ENCODE data around the gene SLC22A31. TPM values are rescaled to one million over a fixed set of nuclear protein-coding genes. Genes with fewer than 3 reads are reported as not detected.
"Not testable (repeated sequence)": the region's sequence is repeated elsewhere in the genome, so short reads cannot be mapped to it uniquely, and the experiment has no call there.

SLC22A31 gene
- total and polyA plus RNA-seq, 4 donors, result 25.2 to 285 (median 153) TPM

DNA sequence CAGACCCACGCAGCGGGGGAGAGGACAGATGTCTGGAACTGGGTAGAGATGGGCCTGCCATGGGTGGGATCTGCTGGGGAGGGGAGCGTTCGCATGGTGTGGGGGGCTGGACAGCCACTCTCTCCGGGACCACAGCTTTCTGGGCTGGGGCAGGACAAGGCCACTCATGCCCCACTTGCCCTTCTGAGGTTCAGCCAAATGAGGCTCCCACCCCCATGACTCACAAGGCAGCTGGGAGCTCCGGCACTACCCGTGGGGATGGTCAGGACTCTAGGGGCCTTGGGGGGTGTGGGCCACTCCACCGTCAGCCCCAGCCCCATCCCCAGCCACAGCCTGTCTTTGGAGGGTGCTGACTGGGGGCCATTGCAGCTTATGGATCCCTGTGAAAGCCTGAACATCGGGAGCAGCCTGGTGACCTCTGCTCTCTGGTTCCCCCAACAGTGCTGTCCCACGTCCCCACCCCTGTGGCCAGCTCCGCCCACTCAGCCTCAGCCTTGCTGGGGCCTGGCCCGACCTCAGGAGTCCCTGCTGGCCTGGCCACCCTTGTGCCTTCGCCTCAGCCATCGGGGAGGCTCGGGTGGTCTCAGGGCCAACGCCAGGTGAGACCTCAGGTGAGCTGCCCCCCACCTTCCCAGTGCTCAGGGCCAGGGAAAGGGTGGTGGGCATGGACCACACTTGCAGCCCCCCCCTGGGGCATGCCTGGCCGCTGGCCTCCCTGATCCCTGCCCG lies 33.5 kb downstream of the SLC22A31 start:
- no peak for DNase-seq
- 63 to 75% methylated on average over 18 of the region's 18 CpGs for WGBS, 2 donors
- H3K36me3 ChIP-seq (ENCODE audit: control insufficient read depth in 4 of 4, insufficient read depth in 4 of 4, low read length in 4 of 4), result no peaks in the 10 kb centered on the region
- H3K4me3 ChIP-seq, result no peak overlapping the region
- no peak for ATAC-seq (ENCODE audit: insufficient read depth, low FRiP score)
- TF ChIP-seq, protein P1, sequence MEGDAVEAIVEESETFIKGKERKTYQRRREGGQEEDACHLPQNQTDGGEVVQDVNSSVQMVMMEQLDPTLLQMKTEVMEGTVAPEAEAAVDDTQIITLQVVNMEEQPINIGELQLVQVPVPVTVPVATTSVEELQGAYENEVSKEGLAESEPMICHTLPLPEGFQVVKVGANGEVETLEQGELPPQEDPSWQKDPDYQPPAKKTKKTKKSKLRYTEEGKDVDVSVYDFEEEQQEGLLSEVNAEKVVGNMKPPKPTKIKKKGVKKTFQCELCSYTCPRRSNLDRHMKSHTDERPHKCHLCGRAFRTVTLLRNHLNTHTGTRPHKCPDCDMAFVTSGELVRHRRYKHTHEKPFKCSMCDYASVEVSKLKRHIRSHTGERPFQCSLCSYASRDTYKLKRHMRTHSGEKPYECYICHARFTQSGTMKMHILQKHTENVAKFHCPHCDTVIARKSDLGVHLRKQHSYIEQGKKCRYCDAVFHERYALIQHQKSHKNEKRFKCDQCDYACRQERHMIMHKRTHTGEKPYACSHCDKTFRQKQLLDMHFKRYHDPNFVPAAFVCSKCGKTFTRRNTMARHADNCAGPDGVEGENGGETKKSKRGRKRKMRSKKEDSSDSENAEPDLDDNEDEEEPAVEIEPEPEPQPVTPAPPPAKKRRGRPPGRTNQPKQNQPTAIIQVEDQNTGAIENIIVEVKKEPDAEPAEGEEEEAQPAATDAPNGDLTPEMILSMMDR (IDR thresholded peaks at IDR 0.05; ENCODE audit: control extremely low read depth, extremely low read depth), result no peak
- H3K9me3 ChIP-seq (ENCODE audit: control insufficient read depth in 4 of 4, insufficient read depth in 3 of 4, low read length in 3 of 4), result no peaks in the 10 kb centered on the region
- H3K9ac ChIP-seq (ENCODE audit: insufficient read depth in 1 of 2, low read length in 2 of 2), result no peak overlapping the region
- H3K4me1 ChIP-seq (ENCODE audit: control insufficient read depth in 5 of 5, insufficient read depth in 5 of 5, low read length in 5 of 5), result peaks cover 0 to 17% (median 12%) of the 10 kb centered on the region in 5 donors
- no peak overlapping the region for H3K27ac ChIP-seq (ENCODE audit: low read depth in 1 of 2, low read length in 1 of 2)
- H3K27me3 ChIP-seq (ENCODE audit: control insufficient read depth in 3 of 3, insufficient read depth in 3 of 3, low read length in 2 of 3), result peaks cover 0 to 6% (median 2%) of the 10 kb centered on the region in 3 donors

DNA sequence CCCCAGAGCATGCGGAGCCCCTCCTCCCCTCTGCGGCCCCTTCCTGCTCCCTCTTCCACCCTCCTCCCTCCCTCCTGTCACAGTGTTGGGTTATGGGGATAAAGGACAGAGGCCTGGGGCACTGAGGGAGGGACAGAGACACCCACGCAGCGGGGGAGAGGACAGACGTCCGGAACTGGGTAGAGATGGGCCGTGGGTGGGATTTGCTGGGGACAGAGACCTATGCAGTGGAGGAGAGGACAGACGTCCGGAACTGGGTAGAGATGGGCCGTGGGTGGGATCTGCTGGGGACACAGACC lies 34.7 kb downstream of the SLC22A31 start:
- not testable (repeated sequence) for H3K27ac ChIP-seq (ENCODE audit: low read depth in 1 of 2, low read length in 1 of 2); DNase-seq; H3K4me3 ChIP-seq; H3K36me3 ChIP-seq (ENCODE audit: control insufficient read depth in 4 of 4, insufficient read depth in 4 of 4, low read length in 4 of 4); H3K9ac ChIP-seq (ENCODE audit: insufficient read depth in 1 of 2, low read length in 2 of 2); H3K4me1 ChIP-seq (ENCODE audit: control insufficient read depth in 5 of 5, insufficient read depth in 5 of 5, low read length in 5 of 5); H3K27me3 ChIP-seq (ENCODE audit: control insufficient read depth in 3 of 3, insufficient read depth in 3 of 3, low read length in 2 of 3); H3K9me3 ChIP-seq (ENCODE audit: control insufficient read depth in 4 of 4, insufficient read depth in 3 of 4, low read length in 3 of 4); ATAC-seq (ENCODE audit: insufficient read depth, low FRiP score)
- WGBS, 2 donors, result 67 to 81% methylated on average over 10 of the region's 10 CpGs

DNA sequence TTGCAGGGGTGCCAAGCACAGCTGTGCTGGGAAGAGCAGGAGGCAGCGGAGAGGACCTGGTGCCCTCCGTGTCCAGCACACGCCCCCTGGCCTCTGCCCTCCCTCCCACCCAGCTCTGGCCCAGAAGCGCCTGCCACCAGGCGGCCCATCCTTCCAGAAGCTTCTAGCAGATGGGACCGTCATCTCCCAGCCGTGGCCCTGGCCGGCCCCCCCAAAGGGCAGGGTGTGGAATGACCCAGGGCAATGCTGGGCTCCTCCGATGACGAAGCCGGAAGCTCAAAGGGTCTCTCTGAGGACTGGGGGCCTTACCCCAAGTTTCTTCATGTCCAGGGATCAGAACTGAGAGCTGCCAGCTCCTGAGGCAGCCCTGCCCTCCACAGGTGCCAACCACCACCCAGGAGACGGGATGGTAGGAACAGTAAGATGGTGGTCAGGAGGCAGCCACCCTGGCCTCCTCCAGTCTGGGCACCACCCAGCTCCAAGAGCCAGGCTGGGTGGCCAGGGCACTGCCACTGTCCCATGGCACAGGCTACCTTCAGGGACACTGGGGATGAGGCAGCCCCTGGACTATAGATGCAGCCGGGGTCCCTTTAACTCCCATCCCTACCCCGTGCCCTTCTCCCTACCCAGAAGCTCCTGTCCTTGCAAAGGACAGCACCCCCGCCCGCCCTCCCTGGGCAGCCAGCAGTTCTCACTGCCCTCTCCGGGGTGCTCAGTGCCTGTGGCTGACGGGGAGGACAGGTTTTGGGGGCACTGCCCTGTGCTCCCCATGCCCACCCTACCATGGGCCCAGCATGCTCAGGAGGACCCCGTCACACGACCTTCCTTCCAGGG lies 35.3 kb downstream of the SLC22A31 start:
- Histone ChIP-seq H3K9me3 (ENCODE audit: control insufficient read depth in 4 of 4, insufficient read depth in 3 of 4, low read length in 3 of 4) (no peaks in the 10 kb centered on the region), H3K27ac (ENCODE audit: low read depth in 1 of 2, low read length in 1 of 2) (no peak overlapping the region), H3K9ac (ENCODE audit: insufficient read depth in 1 of 2, low read length in 2 of 2) (no peak overlapping the region), H3K36me3 (ENCODE audit: control insufficient read depth in 4 of 4, insufficient read depth in 4 of 4, low read length in 4 of 4) (no peaks in the 10 kb centered on the region), H3K27me3 (ENCODE audit: control insufficient read depth in 3 of 3, insufficient read depth in 3 of 3, low read length in 2 of 3) (peaks cover 0 to 3% (median 0%) of the 10 kb centered on the region in 3 donors), H3K4me1 (ENCODE audit: control insufficient read depth in 5 of 5, insufficient read depth in 5 of 5, low read length in 5 of 5) (peaks cover 0 to 10% (median 5%) of the 10 kb centered on the region in 5 donors), H3K4me3 (no peak overlapping the region)
- ATAC-seq (ENCODE audit: insufficient read depth, low FRiP score) (no peak), DNase-seq (no peak)
- 76 to 84% methylated on average over 17 to 20 of the region's 20 CpGs for WGBS, 2 donors
- TF ChIP-seq, protein P1 (IDR thresholded peaks at IDR 0.05; ENCODE audit: control extremely low read depth, extremely low read depth), result no peak

DNA sequence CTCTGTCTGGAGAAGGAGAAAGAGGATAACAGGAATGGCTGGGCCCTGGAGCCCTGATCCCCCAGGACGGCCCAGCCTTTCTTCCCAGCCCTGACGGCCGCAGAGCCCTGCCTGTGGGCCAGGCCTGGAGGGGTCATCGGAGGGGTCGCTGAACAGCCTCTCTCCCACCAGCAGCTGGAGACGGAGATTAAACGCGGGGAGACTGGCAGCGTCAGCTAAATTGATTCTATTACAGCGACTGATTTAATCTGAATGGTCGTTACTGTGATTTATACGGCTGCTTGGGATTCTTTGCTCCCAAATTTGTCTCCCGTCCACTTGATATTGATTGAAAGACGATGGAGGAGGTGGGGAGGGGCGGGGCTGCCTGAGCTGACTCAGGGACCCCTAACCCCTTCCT lies 35.9 kb downstream of the SLC22A31 start:
- H3K9ac ChIP-seq (ENCODE audit: insufficient read depth in 1 of 2, low read length in 2 of 2), result no peak overlapping the region
- H3K36me3 ChIP-seq (ENCODE audit: control insufficient read depth in 4 of 4, insufficient read depth in 4 of 4, low read length in 4 of 4), result no peaks in the 10 kb centered on the region
- peaks cover 0 to 2% (median 0%) of the 10 kb centered on the region in 3 donors for H3K27me3 ChIP-seq (ENCODE audit: control insufficient read depth in 3 of 3, insufficient read depth in 3 of 3, low read length in 2 of 3)
- no peak overlapping the region for H3K27ac ChIP-seq (ENCODE audit: low read depth in 1 of 2, low read length in 1 of 2)
- 59 to 68% methylated on average over 15 of the region's 15 CpGs for WGBS, 2 donors
- H3K4me3 ChIP-seq, result no peak overlapping the region
- TF ChIP-seq, protein P1 (IDR thresholded peaks at IDR 0.05; ENCODE audit: control extremely low read depth, extremely low read depth), result no peak
- H3K4me1 ChIP-seq (ENCODE audit: control insufficient read depth in 5 of 5, insufficient read depth in 5 of 5, low read length in 5 of 5), result peaks cover 0 to 10% (median 5%) of the 10 kb centered on the region in 5 donors
- H3K9me3 ChIP-seq (ENCODE audit: control insufficient read depth in 4 of 4, insufficient read depth in 3 of 4, low read length in 3 of 4), result no peaks in the 10 kb centered on the region
- no peak for DNase-seq
- ATAC-seq (ENCODE audit: insufficient read depth, low FRiP score), result no peak
